NCI-H2171 (cell line): Measurements from ENCODE around the gene ATL1.
"Not testable (repeated sequence)": the region's sequence is repeated elsewhere in the genome, so short reads cannot be mapped to it uniquely, and the experiment has no call there.

Source experiments
- DNase-seq: peaks from one replicate; lab custom pipeline; 2025; lab: John Stamatoyannopoulos, UW

ATL1 gene

DNA sequence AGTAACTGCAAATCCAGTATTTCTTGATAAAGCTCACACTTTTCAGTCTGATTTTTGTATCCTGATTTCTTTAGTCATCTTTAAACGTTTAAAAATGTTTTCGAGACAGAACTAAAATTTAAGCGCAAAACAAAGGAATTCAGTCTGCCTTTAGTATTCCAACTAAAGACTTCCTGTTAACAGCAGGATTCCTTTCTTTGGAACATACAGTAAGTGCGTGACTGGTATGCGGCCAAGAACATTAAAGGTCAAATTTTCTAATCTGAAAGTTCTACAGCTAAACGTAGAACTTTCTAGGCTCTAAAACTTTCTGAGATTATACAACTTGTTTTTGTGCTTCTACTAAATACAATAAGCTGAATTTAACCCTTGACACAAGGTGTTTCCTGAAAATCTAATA lies 98.3 kb downstream of the ATL1 start:
- DNase-seq: no peak

GRCh38 chr14:50659327-50659974 lies 99.5 kb downstream of the ATL1 start:
- no peak for DNase-seq

- DNase-seq: not testable (repeated sequence)
Observed at GRCh38 chr14:50664579-50664978, 104.6 kb downstream of the ATL1 start.

GRCh38 chr14:50665300-50665699 lies 105.4 kb downstream of the ATL1 start:
- not testable (repeated sequence) for DNase-seq

DNA sequence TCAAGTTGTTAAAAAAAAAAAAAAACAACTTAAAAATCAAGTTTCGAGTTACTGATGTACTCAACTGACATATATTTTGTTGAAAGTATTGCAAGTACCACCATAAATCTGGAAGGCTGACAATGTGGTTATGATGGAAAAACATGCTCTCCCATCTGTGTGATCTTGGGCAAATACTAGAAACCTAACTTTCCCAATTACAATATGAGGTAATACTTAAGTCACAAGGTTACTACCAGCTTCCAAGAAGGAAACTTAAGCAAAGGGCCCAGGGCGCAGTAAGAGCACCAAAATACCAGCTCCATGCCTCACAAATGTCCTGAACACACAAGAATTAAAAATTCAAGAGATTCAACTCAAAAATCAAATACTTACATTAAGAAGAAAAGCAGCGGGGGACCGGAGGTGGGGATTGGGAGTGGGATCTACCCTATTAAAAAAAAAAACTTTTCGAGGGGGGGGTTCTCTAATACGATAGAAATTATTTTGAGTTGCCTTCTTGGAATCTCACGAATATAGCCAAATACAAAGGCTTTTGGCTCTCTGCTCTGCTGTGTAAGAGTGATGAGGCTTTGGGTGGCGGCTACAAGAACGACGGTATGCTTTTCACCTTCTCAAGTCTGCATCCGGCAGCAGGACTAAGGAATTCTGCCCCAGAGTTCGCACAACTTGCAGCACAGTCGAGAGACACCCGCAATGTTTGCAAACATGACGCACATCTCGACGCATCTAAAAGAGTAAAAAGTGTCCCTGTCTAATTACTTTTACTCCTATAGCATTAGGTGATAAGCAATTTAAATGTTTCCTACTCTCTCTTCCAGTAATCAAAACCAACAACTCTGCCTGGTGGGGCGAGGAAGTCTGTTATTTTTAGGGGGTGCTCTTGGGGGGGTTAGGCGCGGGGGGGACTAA lies 107.1 kb downstream of the ATL1 start:
- peak; percentile 20 for DNase-seq

DNA sequence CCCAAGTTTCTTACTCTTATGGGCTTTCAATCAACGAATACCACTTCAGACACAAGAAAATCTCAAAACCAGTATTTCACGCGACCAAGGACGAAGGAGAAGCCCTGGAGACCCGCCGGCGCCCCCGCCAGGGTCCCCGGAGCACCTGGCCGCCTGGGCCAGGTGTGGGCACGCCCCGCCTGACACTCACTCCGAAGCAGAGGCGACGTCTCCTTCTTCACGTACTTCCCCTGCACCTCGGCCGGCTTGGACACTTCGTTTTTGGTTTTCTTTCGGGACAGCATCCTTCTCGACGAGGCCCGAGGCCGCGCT lies 107.7 kb downstream of the ATL1 start:
- peak; percentile 43 for DNase-seq

GRCh38 chr14:50667996-50668825 lies 108.3 kb downstream of the ATL1 start, which contains the start of gene SAV1:
TSS of gene SAV1 (minus strand) at chr14:50668306. CDS start at chr14:50667967, 339 bp downstream.
- peak; percentile 90 for DNase-seq

DNA sequence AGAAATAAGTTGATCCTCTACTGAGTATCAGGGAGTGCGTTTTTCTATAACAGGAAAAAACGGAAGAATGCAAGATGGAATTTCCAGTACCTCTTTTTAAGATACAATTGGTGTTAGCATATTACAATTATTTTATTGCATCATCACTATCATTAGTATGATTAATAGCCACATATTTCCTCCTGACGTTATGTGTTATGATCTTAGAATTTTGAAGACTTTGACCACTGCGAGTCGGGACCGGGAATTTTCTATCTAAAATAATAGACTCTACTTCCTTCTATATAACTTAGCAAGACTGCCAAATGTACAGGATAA lies 108.8 kb downstream of the ATL1 start:
- no peak for DNase-seq

GRCh38 chr14:50669441-50669986 lies 109.6 kb downstream of the ATL1 start:
- no peak for DNase-seq

DNA sequence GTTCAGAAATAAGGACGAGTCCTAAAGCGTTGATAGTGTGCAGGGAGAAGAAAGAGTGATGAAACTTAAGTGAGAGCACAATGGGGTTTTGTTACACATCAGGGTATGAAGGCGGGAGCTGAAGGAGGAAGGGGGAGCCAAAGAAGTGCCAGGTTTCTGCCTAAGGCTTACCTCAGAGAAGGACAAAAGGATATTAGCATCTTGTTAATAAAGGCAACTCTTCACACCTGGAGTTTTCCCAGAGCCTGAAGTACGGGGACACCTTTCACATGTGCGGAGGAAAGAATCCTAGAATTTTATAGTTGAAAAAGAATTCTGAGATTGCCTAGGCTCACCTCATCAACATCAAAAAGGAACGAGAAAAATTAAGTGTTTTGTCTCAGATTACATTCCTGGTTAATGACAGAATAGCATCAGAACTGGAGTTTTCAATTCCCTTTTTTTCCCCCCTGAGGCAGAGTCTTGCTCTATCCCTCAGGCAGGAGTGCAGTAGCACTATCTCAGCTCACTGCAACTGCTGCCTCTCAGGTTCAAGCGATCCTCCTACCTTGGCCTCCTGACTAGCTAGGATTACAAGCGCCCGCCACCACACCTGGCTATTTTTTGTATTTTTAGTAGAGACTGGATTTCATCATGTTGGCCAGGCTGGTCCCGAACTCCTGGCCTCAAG lies 110.4 kb downstream of the ATL1 start:
- DNase-seq: no peak

- no peak for DNase-seq
Observed at GRCh38 chr14:50670866-50671256, 110.9 kb downstream of the ATL1 start.

DNA sequence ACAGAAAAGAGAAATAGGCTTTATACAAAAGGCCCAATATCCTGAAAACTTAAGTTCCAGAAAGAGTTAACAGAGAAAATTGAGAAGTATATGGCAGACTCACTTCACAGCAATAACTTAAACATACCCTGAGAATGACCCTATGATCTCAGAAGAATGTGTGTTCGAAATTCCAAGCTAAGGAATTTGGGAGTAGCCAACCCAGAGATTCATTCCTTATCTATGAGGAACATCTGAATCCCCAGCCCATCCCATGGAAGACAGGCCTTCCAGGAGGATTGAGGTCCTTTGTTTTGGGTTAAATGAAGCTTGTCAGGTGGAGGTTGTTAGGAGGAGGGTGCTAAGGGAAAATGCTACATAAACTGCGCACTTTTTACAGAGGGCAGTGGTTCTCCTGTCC lies 115.7 kb downstream of the ATL1 start:
- DNase-seq: no peak

- DNase-seq: no peak
Observed at GRCh38 chr14:50676814-50677516, 117.0 kb downstream of the ATL1 start.

GRCh38 chr14:50677527-50678063 lies 117.7 kb downstream of the ATL1 start:
- no peak for DNase-seq

- no peak for DNase-seq
Observed at GRCh38 chr14:50678163-50678562, 118.2 kb downstream of the ATL1 start.

GRCh38 chr14:50679674-50680073 lies 119.7 kb downstream of the ATL1 start:
- no peak for DNase-seq
